CD4-positive, alpha-beta T cell treated with Interleukin-10 for 1 hour (primary cell): ENCODE data around the gene PPIE.

Source experiments
- DNase-seq: peaks from one replicate; pipeline ENCODE4 v3.0.0-alpha.2; 2020

The PPIE gene

GRCh38 chr1:39721664-39722063, 17.0 kb upstream of the PPIE start:
- DNase-seq: no peak

- no peak for DNase-seq
These were observed 16.2 kb upstream of the PPIE start for GRCh38 chr1:39722495-39722894.

- DNase-seq: no peak
These were observed 12.1 kb upstream of the PPIE start for GRCh38 chr1:39726600-39726999.

- DNase-seq: no peak
These were observed 11.3 kb upstream of the PPIE start for GRCh38 chr1:39727221-39727931.

GRCh38 chr1:39727932-39728317, 10.8 kb upstream of the PPIE start:
- DNase-seq: no peak

- no peak for DNase-seq
These were observed 9.7 kb upstream of the PPIE start for GRCh38 chr1:39729030-39729429.

- DNase-seq: no peak
These were observed 8.8 kb upstream of the PPIE start for GRCh38 chr1:39729842-39730241.

GRCh38 chr1:39732730-39733129, 6.0 kb upstream of the PPIE start:
- no peak for DNase-seq

GRCh38 chr1:39733161-39733560, 5.5 kb upstream of the PPIE start:
- DNase-seq: no peak

GRCh38 chr1:39735731-39736130, 3.0 kb upstream of the PPIE start:
- DNase-seq: no peak

- no peak for DNase-seq
These were observed 1.0 kb upstream of the PPIE start for GRCh38 chr1:39737546-39738169.

- DNase-seq: no peak
These were observed 6.5 kb downstream of the PPIE start for GRCh38 chr1:39745016-39745670.

- no peak for DNase-seq
These were observed 12.9 kb downstream of the PPIE start for GRCh38 chr1:39751595-39751994.

- no peak for DNase-seq
These were observed 14.0 kb downstream of the PPIE start for GRCh38 chr1:39752703-39753102.

- DNase-seq: no peak
These were observed 14.7 kb downstream of the PPIE start for GRCh38 chr1:39753132-39754025.

GRCh38 chr1:39754026-39754570, 15.4 kb downstream of the PPIE start:
- DNase-seq: no peak

- DNase-seq: no peak
These were observed 16.3 kb downstream of the PPIE start for GRCh38 chr1:39754906-39755504.

GRCh38 chr1:39755965-39756659, 17.4 kb downstream of the PPIE start:
- no peak for DNase-seq

GRCh38 chr1:39757501-39757900, 18.8 kb downstream of the PPIE start:
- no peak for DNase-seq

GRCh38 chr1:39758556-39759435, 20.1 kb downstream of the PPIE start:
- no peak for DNase-seq

GRCh38 chr1:39759436-39759726, 20.7 kb downstream of the PPIE start:
- no peak for DNase-seq
